ENCODE measurements around the gene PPP1R15B. TPM values are rescaled to one million over a fixed set of nuclear protein-coding genes. Genes with fewer than 3 reads are reported as not detected.

PPP1R15B gene
- total RNA-seq, 2 donors from 2014 or later, result 54.6 to 138 TPM

DNA sequence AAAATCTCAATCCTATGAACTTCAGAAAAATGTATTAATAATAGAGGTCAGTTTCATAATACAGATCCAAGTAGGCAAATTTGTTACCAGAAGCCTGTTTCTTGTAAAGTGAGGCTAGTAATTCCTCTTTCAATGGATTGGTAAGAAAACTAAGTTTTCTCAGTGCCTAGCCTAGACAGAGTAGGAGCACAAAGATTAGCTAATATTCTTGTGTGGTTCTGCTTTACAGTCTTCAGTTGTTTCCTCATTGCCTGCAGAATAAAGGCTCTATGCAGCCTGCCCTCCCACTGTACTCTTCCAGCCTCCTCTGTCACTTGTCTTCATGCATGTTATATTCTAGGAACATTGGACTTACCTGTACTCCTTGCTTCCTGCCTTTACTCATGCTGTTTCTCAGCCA is 2.4 kb upstream of the PPP1R15B start:
- H3K9me3 Mint-ChIP-seq, result no peaks in the 10 kb centered on the region
- ATAC-seq (no peak), DNase-seq (ENCODE audit: low spot score in 2 of 2) (no peak)
- H3K36me3 Mint-ChIP-seq, result peaks cover 26% of the 10 kb centered on the region in 2 donors
- H3K27ac Mint-ChIP-seq, result no peak overlapping the region

DNA sequence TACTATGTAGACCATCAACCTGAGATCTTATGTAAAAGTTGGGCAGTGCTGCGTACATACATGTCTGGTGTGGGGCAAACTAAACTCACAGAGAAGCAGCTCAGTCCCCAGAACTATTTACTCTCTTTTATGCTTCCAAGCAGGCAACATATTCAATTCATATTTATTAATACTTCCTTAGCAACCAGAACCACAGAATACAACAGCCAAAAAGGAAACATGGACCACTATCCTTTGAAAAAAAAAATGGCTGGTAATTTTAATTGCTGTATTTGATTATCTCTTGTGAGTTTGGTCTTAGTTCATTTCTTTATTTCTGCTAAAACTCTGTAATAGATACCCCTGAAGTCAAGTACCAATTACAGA is 1.5 kb upstream of the PPP1R15B start:
- Mint-ChIP-seq H3K9me3 (no peaks in the 10 kb centered on the region), H3K27ac (peak overlapping the region; percentile 86 to 98), H3K36me3 (peaks cover 34% of the 10 kb centered on the region in 2 donors)
- DNase-seq (ENCODE audit: low spot score in 2 of 2) (no peak), ATAC-seq (no peak)

DNA sequence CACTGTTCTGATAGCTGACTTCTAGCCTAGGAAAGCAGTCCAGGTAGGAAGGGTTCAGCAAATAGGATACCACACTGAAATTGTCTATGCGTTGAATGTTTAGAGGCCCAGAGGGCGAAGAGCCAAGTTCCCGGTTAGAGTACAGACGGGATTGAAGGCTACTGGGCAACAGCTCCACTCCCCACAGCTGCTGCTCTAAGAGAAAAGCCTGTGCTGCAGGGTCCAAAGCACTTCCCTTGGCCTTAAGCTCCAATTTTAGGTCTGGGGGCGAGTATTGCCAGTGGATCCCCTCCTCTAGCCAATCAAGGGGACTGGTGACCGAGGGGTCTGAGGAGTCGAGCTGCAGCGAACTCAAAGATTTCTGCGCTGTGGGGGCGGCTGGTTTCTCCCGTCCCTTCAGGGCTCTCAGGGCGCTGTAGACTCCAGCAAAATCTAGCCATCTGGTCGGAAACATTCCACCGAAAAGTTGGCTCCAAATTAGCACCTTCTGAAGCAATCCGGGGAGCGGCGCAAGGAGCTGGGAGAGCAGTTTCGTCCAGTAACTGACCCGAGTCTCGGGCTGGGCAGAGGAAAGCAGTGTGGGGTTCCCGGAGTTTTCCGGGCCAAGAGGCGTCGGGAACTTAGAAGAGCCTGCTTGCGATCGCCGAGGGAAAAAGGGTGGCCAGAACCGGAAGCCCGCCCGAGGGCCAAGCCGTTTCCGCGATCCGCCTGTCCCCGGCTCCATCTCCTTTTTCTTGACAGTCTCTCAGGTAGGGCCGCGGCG is 748 bp downstream of the PPP1R15B start:
- peaks cover 43 to 56% of the 10 kb centered on the region in 2 donors for H3K36me3 Mint-ChIP-seq

DNA sequence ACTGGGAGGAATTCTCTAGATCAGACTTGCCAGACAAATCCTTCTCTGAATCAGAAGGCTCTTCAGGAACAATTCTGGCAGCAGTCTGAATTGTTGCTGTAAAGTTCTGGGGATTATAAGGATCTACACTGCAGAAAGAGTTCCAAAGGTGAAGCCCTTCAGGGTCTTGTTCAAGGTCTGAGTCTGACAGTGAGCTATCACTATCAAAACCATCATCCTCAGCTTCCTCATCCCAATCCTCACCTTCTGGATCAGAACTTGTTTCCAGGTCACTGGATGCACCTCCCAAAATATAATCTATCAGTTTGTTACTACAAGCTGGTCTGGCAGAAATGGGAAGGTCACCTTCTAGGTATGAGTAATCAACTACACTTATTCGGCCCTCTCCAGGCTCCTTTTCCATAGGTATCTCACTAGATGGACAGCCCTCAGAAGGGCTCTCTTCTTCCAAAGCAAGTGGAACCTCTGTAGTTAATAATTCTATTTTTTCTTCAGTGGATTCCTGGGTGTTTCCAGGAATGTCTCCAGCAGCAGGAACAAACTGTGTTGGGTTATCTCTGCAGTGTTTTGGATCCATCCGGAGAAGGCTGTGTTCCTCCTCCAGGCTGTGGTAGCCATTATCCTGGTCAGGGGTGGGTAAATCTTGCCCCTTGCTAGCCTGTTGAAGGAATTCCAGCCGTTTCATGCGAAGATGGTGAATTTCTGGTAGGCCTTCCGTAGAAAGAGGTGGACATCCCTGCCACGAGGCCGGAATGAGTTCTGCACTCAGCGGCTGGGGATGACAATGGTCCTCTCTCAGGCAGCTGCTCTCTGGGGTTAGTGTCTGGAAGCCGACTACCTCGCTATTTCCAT is 1.6 kb downstream of the PPP1R15B start:
- H3K36me3 Mint-ChIP-seq, result peaks cover 43 to 59% of the 10 kb centered on the region in 2 donors
- DNase-seq (ENCODE audit: low spot score in 2 of 2) (no peak), ATAC-seq (no peak)
- no peaks in the 10 kb centered on the region for H3K9me3 Mint-ChIP-seq
- peak overlapping the region; percentile 98 to 99 for H3K27ac Mint-ChIP-seq

More for the DNA sequence above, 748 bp downstream of the PPP1R15B start:
- DNase-seq (ENCODE audit: low spot score in 2 of 2), result peak in 1 of 2 donors; percentile 18
- peak; percentile 28 to 37 for ATAC-seq
- Mint-ChIP-seq H3K9me3 (no peaks in the 10 kb centered on the region), H3K27ac (peak overlapping the region; percentile 98 to 99)

DNA sequence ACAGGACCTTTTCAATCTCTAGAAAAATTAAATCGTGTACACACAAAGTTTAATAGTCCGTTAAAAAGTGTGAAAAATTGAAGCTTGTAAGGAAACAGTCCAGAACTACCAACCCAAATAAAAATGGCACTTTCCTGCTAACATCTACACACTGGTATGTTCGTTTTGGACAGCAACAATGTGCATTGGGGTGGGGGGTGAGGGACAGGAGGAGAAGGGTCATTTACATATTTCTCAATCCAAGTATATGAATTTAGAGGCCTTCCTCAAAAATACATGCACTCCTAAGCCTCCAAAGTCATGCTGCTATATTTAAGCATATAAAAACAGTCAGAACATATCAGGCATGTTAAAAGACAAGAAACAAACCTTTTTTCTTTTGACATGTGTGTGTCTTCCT is 2.5 kb downstream of the PPP1R15B start:
- Mint-ChIP-seq H3K36me3 (peaks cover 43 to 59% of the 10 kb centered on the region in 2 donors), H3K27ac (peak overlapping the region; percentile 87 to 98), H3K9me3 (no peaks in the 10 kb centered on the region)
- DNase-seq (ENCODE audit: low spot score in 2 of 2), result no peak
- ATAC-seq, result no peak

DNA sequence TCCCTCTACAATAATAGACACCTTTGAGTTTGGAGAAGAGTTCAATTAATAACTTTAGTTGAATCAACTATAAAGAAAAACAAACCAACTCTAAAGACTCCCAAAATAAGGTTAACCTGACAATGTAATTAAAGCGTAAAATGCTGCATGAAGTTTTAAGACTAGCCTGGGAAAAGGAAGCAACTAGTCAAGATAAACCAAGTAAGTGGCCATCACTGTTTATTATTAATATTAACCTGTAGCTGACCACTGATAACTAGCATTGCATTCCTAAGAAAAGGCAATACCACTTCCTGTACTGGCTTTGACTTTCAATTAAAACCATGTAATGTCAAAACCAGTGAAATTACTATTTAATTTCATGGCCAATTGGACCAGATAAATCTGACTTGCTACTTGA is 3.0 kb downstream of the PPP1R15B start:
- no peak for ATAC-seq
- no peaks in the 10 kb centered on the region for H3K9me3 Mint-ChIP-seq
- peaks cover 43 to 65% of the 10 kb centered on the region in 2 donors for H3K36me3 Mint-ChIP-seq
- DNase-seq (ENCODE audit: low spot score in 2 of 2), result no peak
- H3K27ac Mint-ChIP-seq, result peak overlapping the region; percentile 66 to 98

DNA sequence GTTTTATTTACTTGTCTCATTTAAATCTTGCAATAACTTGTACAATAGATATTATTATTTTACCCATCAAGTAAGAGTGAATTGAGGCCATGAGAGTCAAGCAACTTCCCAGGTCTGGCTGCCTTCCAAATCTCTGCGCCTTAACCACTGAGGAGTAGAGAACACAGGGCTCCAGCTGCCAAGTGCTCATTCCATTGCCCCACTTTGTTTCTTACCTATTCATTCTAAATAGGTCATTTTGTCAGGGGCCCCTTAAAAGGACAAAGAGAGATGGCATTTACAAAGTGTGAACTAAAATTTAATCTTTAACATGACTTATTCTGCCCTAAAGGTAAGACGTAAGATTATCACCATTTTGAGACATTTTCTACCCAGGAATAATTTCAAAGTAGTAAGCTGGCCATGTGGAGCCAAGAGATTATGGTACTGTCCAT is 3.5 kb downstream of the PPP1R15B start:
- Mint-ChIP-seq H3K9me3 (no peaks in the 10 kb centered on the region), H3K36me3 (peaks cover 43 to 66% of the 10 kb centered on the region in 2 donors), H3K27ac (peak overlapping the region; percentile 66 to 98)
- DNase-seq (ENCODE audit: low spot score in 2 of 2) (no peak), ATAC-seq (no peak)

DNA sequence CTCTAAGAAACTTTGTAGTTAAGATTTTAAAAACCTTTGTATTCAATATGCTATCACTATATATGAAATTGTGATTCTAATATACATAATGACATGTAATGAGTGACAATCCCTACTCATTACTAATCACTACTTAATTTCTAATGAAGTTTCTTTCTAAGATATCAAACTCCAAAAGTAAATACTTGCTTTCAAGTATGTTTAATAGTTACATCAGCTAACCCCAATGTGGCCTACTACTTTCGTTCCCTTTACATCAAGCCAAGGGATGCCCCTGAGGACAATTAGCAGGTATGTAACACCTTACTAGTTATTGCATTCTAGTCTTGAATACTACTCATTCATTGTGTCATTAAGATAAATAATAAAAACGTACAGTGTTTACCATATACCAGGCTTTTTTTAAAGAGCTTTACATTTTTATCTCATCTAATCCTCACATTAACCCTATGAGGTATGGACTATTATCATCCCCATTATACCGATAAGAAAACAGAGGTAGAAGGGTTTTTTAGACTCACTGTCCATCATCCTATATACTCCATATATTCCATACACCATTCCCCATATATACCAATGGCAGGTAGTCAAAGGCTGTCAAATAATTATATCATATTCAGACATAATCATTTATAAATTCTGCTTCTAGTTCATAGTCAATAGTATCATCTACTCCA is 4.2 kb downstream of the PPP1R15B start:
- no peak for ATAC-seq
- peaks cover 43 to 66% of the 10 kb centered on the region in 2 donors for H3K36me3 Mint-ChIP-seq
- no peaks in the 10 kb centered on the region for H3K9me3 Mint-ChIP-seq
- H3K27ac Mint-ChIP-seq, result peak overlapping the region; percentile 68 to 98
- DNase-seq (ENCODE audit: low spot score in 2 of 2), result no peak

DNA sequence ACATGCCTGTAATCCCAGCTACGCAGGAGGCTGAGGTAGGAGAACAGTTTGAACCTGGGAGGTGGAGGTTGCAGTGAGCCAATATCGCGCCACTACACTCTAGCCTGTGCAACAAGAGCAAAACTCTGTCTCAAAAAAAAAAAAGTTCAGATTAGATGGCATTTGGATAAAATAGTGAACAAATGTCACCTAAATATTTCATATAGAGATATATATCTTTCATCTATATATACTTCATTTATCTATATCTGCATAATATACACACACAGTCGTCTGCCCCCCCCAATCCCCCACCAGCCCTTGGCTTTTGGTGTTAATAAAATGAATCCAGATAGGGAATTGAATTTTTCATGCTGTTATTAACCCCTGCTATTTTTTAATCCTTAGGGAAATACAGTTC is 5.0 kb downstream of the PPP1R15B start:
- DNase-seq (ENCODE audit: low spot score in 2 of 2), result no peak
- H3K36me3 Mint-ChIP-seq, result peaks cover 43 to 66% of the 10 kb centered on the region in 2 donors
- peak overlapping the region in 1 of 2 donors; percentile 68 for H3K27ac Mint-ChIP-seq
- ATAC-seq, result no peak
- H3K9me3 Mint-ChIP-seq, result no peaks in the 10 kb centered on the region

DNA sequence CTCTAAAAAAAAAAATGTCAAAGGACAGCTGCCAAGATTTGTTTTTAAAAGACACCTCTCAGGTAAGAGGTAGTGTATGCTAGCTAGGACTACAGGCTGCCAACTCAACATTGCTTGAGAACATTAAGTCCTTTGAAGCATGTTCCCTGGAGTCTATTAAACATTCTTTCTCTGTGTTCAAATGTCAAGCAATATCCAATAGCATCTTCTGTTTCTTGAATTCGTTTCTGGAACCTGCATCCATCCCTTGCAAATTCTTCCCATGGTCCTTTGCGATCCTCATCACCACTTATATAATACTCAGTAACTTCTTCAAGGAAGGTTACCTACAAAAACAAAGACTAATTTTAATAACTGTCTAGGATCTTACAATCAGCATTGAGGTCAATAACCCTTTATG is 5.6 kb downstream of the PPP1R15B start:
- H3K36me3 Mint-ChIP-seq, result peaks cover 37 to 60% of the 10 kb centered on the region in 2 donors
- DNase-seq (ENCODE audit: low spot score in 2 of 2), result no peak
- peak overlapping the region in 1 of 2 donors; percentile 56 for H3K27ac Mint-ChIP-seq
- ATAC-seq, result no peak
- H3K9me3 Mint-ChIP-seq, result no peaks in the 10 kb centered on the region

DNA sequence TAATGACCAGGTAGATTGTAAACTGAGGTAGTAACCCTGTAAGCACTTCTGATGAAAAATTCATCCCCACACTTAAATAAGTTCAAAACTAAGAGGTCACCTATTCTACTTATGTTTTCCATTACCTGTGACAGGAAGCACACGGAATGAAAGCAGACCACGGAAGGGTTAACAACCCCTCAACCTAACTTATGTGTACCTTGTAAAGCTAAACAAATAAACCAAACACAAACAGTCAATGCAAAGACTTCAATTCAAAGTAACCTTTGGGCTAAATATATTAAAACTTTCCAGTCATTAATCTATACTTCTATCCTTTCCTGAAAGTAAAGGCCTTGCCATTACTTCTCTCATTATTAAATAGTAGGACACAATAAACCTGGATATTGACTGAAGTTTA is 7.0 kb downstream of the PPP1R15B start:
- Mint-ChIP-seq H3K27ac (peak overlapping the region in 1 of 2 donors; percentile 65), H3K36me3 (peaks cover 23 to 47% of the 10 kb centered on the region in 2 donors), H3K9me3 (no peaks in the 10 kb centered on the region)
- DNase-seq (ENCODE audit: low spot score in 2 of 2), result no peak
- no peak for ATAC-seq

DNA sequence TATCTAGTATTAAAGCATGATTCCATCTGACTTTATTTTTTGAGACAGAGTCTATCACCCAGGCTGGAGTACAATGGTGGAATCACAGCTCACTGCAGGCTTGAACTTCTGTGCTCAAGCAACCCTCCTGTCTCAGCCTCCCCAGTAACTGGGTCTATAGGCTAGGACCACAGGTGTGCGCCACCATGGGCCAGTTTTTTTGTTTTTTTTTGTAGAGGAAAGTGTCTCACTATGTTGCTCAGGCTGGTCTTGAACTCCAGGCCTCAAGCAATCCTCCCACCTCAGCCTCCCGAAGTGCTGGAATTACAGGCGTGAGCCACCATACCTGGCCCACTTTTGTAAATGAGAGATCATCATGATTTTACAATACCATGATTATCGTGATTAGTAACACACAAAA is 9.2 kb downstream of the PPP1R15B start:
- ATAC-seq (no peak), DNase-seq (ENCODE audit: low spot score in 2 of 2) (no peak)
- Mint-ChIP-seq H3K27ac (no peak overlapping the region), H3K9me3 (no peaks in the 10 kb centered on the region), H3K36me3 (peaks cover under 1 to 30% of the 10 kb centered on the region in 2 donors)

DNA sequence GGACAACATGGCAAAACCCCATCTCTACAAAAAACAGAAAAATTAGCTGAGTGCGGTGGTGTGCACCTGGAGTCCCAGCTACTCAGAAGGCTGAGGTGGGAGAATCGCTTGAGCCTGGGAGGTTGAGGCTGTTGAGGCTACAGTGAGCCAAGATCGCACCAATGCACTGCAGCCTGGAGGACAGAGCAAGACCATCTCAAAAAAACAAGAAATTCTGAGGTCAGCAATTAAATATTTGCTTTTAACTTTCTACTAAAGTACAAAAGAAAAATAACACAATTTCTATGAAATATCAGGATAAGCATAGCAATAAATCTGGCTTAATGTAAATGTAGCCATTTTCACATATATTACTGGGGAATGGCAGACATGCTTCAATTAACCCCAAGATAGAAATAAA is 9.9 kb downstream of the PPP1R15B start:
- ATAC-seq, result no peak
- H3K36me3 Mint-ChIP-seq, result peaks cover 0 to 23% of the 10 kb centered on the region in 2 donors

DNA sequence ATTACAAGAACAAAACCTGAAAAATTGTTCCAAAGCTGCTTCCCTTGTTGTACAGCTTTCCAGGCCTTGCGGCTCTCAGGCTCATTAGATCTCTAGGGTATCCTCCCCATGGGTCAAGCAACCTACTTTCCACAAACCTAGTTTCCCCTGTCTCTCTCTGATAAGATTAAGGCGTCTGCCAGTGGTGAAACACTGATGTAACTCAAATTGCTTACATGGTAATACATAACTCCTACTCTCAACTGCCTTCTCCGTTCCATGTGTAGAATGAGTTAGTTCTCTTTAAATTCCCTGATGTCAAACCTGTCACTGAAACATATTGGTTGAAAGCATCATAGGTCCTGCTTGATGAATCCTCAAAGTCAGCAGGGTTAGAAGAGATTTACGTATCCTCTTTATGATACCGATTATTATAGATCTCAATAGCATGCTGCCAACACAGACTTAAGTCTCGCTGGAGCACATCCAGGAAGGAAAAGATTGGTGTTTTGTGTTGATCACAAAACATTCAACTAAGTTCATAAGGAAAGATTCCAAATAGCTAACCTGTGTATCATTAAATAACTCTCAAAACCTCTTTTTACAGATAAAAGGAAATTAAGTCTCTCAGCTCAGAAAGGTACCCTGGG is 10.6 kb downstream of the PPP1R15B start:
- no peak for ATAC-seq
- DNase-seq (ENCODE audit: low spot score in 2 of 2), result no peak
- Mint-ChIP-seq H3K9me3 (no peaks in the 10 kb centered on the region), H3K36me3 (peaks cover 0 to 20% of the 10 kb centered on the region in 2 donors), H3K27ac (peak overlapping the region; percentile 17 to 92)

More for the DNA sequence above, 9.9 kb downstream of the PPP1R15B start:
- H3K27ac Mint-ChIP-seq, result peak overlapping the region in 1 of 2 donors; percentile 68
- no peaks in the 10 kb centered on the region for H3K9me3 Mint-ChIP-seq
- DNase-seq (ENCODE audit: low spot score in 2 of 2), result no peak

DNA sequence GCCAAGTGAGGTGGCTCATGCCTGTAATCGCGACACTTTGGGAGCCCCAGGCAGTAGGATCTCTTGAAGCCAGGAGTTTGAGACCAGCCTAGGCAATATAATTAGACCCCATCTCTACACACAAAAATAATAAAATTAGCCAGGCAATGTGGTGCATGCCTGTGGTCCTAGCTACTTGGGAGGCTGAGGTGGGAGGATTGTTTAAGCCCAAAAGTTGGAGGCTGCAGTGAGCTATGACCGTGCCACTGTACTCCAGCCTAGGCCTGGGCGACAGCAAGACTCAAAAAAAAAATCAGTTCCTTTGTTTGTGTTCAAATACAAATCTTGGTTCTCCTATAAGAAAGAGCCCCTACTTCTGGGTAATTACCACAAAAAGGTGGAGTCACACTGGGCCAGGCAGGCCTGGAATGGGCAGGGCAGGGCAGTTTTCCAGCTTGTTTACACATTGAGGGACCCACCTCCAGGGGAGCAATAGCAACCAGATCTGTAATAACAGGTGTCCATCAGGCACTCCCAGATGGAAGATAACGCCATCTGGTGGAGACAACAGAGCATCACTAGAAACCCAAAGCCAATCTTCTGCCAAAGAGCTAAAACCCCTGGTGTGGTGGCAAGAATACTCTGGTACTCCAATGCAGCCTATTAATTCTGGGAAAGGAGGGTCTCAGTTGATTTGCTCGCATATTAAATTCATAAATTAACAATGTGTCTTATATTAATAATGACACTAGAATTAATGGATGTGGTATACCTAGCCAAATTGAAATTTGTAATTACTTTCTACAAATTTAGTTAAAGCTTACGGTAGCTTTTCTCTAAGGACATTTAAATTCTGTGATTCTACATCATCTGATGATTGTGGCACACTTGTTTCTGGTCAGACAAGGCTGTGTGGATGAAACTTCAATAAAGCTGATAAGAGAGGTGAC is 13.2 kb downstream of the PPP1R15B start:
- H3K27ac Mint-ChIP-seq, result no peak overlapping the region
- DNase-seq (ENCODE audit: low spot score in 2 of 2) (peak in 1 of 2 donors; percentile 50), ATAC-seq (peak; percentile 86 to 91)
- H3K36me3 Mint-ChIP-seq, result peaks cover 0 to 17% of the 10 kb centered on the region in 2 donors
- H3K9me3 Mint-ChIP-seq, result no peaks in the 10 kb centered on the region

All from activated naive CD4-positive, alpha-beta T cell treated with anti-CD3 and anti-CD28 coated beads, Interleukin-2, amount 50 U/mL, for 72 hours (primary cell).